ENCODE data around the gene NPHP4.

NPHP4 gene

GRCh38 chr1:5938101-5938646 is 54.1 kb downstream of the NPHP4 start:
- DNase-seq (ENCODE audit: low read depth) = no peak
- H3K4me3 ChIP-seq (ENCODE audit: low read length) = no peak overlapping the region
- no peak for TF ChIP-seq CTCF (IDR thresholded peaks at IDR 0.05; ENCODE audit: insufficient read depth, low read depth, low read length, missing control alignments)

GRCh38 chr1:5937373-5937857 is 54.8 kb downstream of the NPHP4 start:
- TF ChIP-seq CTCF (IDR thresholded peaks at IDR 0.05; ENCODE audit: insufficient read depth, low read depth, low read length, missing control alignments) = no peak
- no peak overlapping the region for H3K4me3 ChIP-seq (ENCODE audit: low read length)
- DNase-seq (ENCODE audit: low read depth) = no peak

GRCh38 chr1:5936621-5937372 is 55.4 kb downstream of the NPHP4 start:
- no peak for TF ChIP-seq CTCF (IDR thresholded peaks at IDR 0.05; ENCODE audit: insufficient read depth, low read depth, low read length, missing control alignments)
- no peak for DNase-seq (ENCODE audit: low read depth)
- no peak overlapping the region for H3K4me3 ChIP-seq (ENCODE audit: low read length)

- no peak for TF ChIP-seq CTCF (IDR thresholded peaks at IDR 0.05; ENCODE audit: insufficient read depth, low read depth, low read length, missing control alignments)
- H3K4me3 ChIP-seq (ENCODE audit: low read length) = no peak overlapping the region
- DNase-seq (ENCODE audit: low read depth) = no peak
These were observed 56.1 kb downstream of the NPHP4 start for GRCh38 chr1:5936126-5936525.

GRCh38 chr1:5935026-5935425 is 57.2 kb downstream of the NPHP4 start:
- no peak for DNase-seq (ENCODE audit: low read depth)
- no peak for TF ChIP-seq CTCF (IDR thresholded peaks at IDR 0.05; ENCODE audit: insufficient read depth, low read depth, low read length, missing control alignments)
- no peak overlapping the region for H3K4me3 ChIP-seq (ENCODE audit: low read length)

GRCh38 chr1:5934058-5934884 is 58.0 kb downstream of the NPHP4 start:
- DNase-seq (ENCODE audit: low read depth) = no peak
- TF ChIP-seq CTCF (IDR thresholded peaks at IDR 0.05; ENCODE audit: insufficient read depth, low read depth, low read length, missing control alignments) = no peak
- no peak overlapping the region for H3K4me3 ChIP-seq (ENCODE audit: low read length)
